Mammary epithelial cell (primary cell): ENCODE measurements around the gene C2CD5.

Source experiments
- CTCF ChIP-seq, 2 donors: IDR thresholded peaks in 1 of 2; conservative IDR thresholded peaks in 1 of 2; 2 replicates each; pipeline ENCODE4 v1.5.1; 2011 to 2012; ENCODE audit warnings: inconsistent platforms in 2 of 2, low read length in 2 of 2, mild to moderate bottlenecking in 2 of 2, control low read depth in 1 of 2, low read depth in 1 of 2; ENCODE audit not compliant: insufficient read depth in 1 of 2; ENCODE audit errors: extremely low read depth in 1 of 2
- EZH2 ChIP-seq: IDR thresholded peaks from 2 replicates; pipeline ENCODE4 v1.6.1; 2012; ENCODE audit warnings: low read length, inconsistent platforms, borderline replicate concordance

GRCh38 chr12:22518998-22519397 is 25.3 kb downstream of the C2CD5 start:
- TF ChIP-seq CTCF (conservative IDR thresholded peaks at IDR 0.05 in 1 of 2, IDR thresholded peaks at IDR 0.05 in 1 of 2; ENCODE audit: extremely low read depth in 1 of 2, insufficient read depth in 1 of 2, low read depth in 1 of 2, low read length in 2 of 2) (no peak), EZH2 (no peak)
